GM18498 (cell line): ENCODE data around the gene DCLK3.
A peak's percentile ranks its signal among the peaks of the same experiment; 100 is the strongest.

Source experiments
- ATAC-seq: cut with Tn5 transposase; IDR thresholded peaks from one replicate; pipeline ENCODE4 v1.9.1; 2021; ENCODE audit warnings: mild to moderate bottlenecking, moderate library complexity; ENCODE audit not compliant: unreplicated experiment

The DCLK3 gene

GRCh38 chr3:36765104-36765503 lies 751 bp upstream of the DCLK3 start:
- ATAC-seq: no peak

- ATAC-seq: no peak
These were observed 318 bp upstream of the DCLK3 start for GRCh38 chr3:36764704-36765038.

GRCh38 chr3:36762918-36763849 lies 1.2 kb downstream of the DCLK3 start:
- no peak for ATAC-seq

- ATAC-seq: no peak
These were observed 2.6 kb downstream of the DCLK3 start for GRCh38 chr3:36761779-36762178.

- ATAC-seq: no peak
These were observed 8.1 kb downstream of the DCLK3 start for GRCh38 chr3:36756269-36756668.

- ATAC-seq: no peak
These were observed 13.0 kb downstream of the DCLK3 start for GRCh38 chr3:36751326-36751725.

GRCh38 chr3:36750737-36751136 lies 13.6 kb downstream of the DCLK3 start:
- no peak for ATAC-seq

- ATAC-seq: no peak
These were observed 19.6 kb downstream of the DCLK3 start for GRCh38 chr3:36744763-36745162.

GRCh38 chr3:36743826-36744225 lies 20.5 kb downstream of the DCLK3 start:
- no peak for ATAC-seq

GRCh38 chr3:36741285-36741684 lies 23.1 kb downstream of the DCLK3 start:
- no peak for ATAC-seq

- no peak for ATAC-seq
These were observed 23.6 kb downstream of the DCLK3 start for GRCh38 chr3:36740787-36741186.

- ATAC-seq: no peak
These were observed 25.7 kb downstream of the DCLK3 start for GRCh38 chr3:36738702-36739101.

- ATAC-seq: no peak
These were observed 28.1 kb downstream of the DCLK3 start for GRCh38 chr3:36736301-36736700.

- no peak for ATAC-seq
These were observed 29.6 kb downstream of the DCLK3 start for GRCh38 chr3:36734742-36735141.

GRCh38 chr3:36733723-36734122 lies 30.6 kb downstream of the DCLK3 start:
- ATAC-seq: no peak

GRCh38 chr3:36733162-36733696 lies 31.1 kb downstream of the DCLK3 start:
- no peak for ATAC-seq

GRCh38 chr3:36730966-36731365 lies 33.4 kb downstream of the DCLK3 start:
- no peak for ATAC-seq

- ATAC-seq: peak; percentile 74
These were observed 34.9 kb downstream of the DCLK3 start for GRCh38 chr3:36729204-36730056.

- ATAC-seq: no peak
These were observed 49.8 kb downstream of the DCLK3 start for GRCh38 chr3:36714343-36715086.

GRCh38 chr3:36713904-36714303 lies 50.4 kb downstream of the DCLK3 start:
- no peak for ATAC-seq

GRCh38 chr3:36710606-36711005 lies 53.7 kb downstream of the DCLK3 start:
- no peak for ATAC-seq
